ENCODE results near the gene ZGLP1. TPM values are rescaled to one million over a fixed set of nuclear protein-coding genes. Genes with fewer than 3 reads are reported as not detected.
"Not testable (repeated sequence)": the region's sequence is repeated elsewhere in the genome, so short reads cannot be mapped to it uniquely, and the experiment has no call there.

The ZGLP1 gene
- 2.0 and 2.8 TPM in 2 replicates for total RNA-seq

DNA sequence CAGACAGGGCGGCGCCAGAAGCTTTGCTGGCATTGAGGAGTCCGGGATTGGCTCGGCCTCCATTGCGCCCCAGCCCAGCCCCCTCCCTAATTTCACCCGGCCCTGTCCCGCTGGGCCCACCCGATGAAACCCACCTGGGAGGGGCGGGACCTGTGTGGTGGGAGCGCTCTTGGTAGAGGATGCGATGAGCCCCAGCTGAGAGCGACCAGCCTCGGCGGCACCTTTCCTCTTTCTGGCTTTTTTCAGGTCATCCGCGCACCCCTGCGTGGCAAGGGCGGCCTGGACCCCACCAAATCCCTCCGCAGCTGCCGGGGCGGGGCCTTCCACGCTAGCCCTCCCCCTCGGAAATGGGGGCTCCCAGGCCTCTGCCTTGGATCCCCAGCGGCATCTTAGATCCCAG lies at the start of gene ZGLP1:
TSS of gene ZGLP1 (minus strand) at position 393 of the 400 bp plus-strand sequence.
- H3K36me3 Mint-ChIP-seq (ENCODE audit: low read depth), result peaks cover 1% of the 10 kb centered on the region

DNA sequence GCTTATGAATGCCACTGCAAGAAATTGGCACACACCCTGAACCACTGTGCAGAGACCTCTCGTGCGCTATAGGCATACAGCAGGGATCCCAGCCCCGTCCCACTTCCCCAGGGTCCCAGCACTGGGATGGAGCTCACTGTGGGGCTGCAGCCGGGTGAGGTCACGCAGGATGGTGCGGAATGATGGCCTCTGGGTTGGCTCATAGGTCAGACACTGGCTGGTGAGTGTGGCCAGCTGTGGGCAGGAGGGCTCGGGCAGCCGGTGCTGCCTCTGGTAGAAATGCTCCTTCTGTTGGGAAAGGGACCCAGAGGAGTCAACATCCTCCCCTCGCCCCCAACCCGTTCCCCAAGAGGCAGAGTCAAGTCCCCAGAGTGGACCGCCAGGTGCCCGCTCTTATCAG lies 46.8 kb upstream of the ZGLP1 start:
- H3K4me3 Mint-ChIP-seq, result no peak overlapping the region
- no peak for DNase-seq
- no peaks in the 10 kb centered on the region for H3K27me3 Mint-ChIP-seq
- H3K4me1 Mint-ChIP-seq, result peaks cover 3% of the 10 kb centered on the region
- intact Hi-C loops (cut with micrococcal nuclease), result no loop called here
- no peak overlapping the region for H3K27ac Mint-ChIP-seq
- peaks cover 54% of the 10 kb centered on the region for H3K36me3 Mint-ChIP-seq (ENCODE audit: low read depth)
- H3K9me3 Mint-ChIP-seq, result no peaks in the 10 kb centered on the region

More for the DNA sequence above, at the start of gene ZGLP1:
- H3K27ac Mint-ChIP-seq, result no peak within 1 kb of the TSS
- H3K4me1 Mint-ChIP-seq, result peaks cover 8% of the 10 kb centered on the region
- no peak within 1 kb of the TSS for H3K4me3 Mint-ChIP-seq
- H3K9me3 Mint-ChIP-seq, result no peaks in the 10 kb centered on the region
- no peaks in the 10 kb centered on the region for H3K27me3 Mint-ChIP-seq
- intact Hi-C loops (cut with micrococcal nuclease), result no loop called here
- no peak for DNase-seq

DNA sequence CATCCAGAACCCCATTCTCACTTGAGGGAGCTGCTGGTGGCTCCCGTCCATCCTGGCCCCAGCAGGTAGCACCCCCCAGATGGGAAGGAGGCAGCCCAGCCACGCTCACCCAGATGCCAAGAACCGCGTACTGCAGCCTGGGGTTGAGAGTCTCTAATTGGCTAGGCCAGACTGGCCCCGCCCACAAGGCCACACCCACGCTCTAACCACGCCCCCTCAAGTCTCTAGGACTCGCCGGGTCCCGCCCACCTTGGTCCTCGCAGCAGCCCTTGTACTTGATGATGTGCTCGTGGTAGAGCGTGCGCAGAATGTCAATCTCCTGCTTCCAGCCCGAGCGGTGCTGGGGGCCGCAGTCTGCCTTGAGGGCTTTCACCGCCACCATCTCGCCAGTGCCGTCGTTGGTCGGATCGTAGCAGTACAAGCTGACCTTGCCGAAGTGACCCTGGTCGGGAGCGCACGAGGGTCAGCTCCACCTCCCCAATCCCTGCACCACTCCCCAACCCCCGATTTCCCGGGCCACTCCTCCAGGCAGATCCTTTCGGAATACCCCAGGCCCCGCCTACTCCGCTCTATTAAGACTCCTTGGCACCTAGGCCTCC lies 44.3 kb upstream of the ZGLP1 start:
- Mint-ChIP-seq H3K27me3 (no peaks in the 10 kb centered on the region), H3K27ac (no peak overlapping the region), H3K4me3 (no peak overlapping the region), H3K36me3 (ENCODE audit: low read depth) (peaks cover 46% of the 10 kb centered on the region), H3K4me1 (no peaks in the 10 kb centered on the region), H3K9me3 (no peaks in the 10 kb centered on the region)
- peak; percentile 81 for DNase-seq
- intact Hi-C loops (cut with micrococcal nuclease), result no loop called here

DNA sequence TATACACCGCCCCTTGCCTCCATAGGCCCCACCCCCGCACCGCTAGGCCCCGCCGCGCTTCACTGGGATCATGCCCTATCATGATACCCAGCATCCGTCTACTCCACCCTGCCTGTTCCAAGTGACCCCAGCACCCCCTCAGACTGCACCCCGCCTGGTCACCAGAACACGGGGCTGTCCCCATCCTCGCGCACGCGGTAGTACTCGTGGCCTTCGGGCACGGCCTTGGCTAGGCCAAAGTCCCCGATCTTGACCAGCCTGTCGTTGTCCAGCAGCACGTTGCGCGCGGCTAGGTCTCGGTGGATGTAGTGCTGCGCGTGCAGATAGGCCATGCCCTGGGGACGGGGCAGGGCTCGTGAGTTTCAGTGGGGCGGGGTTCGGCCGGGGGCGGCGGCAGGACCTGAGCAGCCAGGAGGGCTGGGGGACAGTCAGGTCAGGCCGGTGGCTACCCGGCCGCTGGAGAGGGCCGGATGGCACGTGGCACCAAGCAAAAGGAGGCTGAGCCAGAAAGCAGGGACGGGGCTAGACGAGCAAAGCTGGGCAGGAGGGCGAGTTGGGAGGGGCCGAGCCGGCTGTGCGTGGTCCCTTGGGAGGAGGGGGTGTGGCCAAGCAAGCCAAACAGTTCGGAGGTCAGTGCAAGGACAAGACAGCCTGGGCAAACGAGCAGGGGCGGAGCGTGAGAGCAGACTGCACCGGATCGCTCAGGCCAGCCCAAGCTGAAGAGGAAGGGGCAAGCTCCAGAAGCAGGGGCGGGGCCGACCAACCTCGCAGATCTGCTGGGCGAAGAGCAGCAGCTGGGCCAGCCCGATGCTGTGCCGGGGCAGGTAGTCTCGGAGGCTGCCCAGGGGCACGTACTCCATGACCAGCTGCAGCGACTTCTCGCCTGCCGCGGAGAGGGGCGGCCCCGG lies 43.4 kb upstream of the ZGLP1 start:
- no peaks in the 10 kb centered on the region for H3K27me3 Mint-ChIP-seq
- no peak overlapping the region for H3K4me3 Mint-ChIP-seq
- no peak overlapping the region for H3K27ac Mint-ChIP-seq
- no peaks in the 10 kb centered on the region for H3K4me1 Mint-ChIP-seq
- H3K9me3 Mint-ChIP-seq, result no peaks in the 10 kb centered on the region
- no peak for DNase-seq
- intact Hi-C loops (cut with micrococcal nuclease), result no loop called here
- peaks cover 48% of the 10 kb centered on the region for H3K36me3 Mint-ChIP-seq (ENCODE audit: low read depth)

DNA sequence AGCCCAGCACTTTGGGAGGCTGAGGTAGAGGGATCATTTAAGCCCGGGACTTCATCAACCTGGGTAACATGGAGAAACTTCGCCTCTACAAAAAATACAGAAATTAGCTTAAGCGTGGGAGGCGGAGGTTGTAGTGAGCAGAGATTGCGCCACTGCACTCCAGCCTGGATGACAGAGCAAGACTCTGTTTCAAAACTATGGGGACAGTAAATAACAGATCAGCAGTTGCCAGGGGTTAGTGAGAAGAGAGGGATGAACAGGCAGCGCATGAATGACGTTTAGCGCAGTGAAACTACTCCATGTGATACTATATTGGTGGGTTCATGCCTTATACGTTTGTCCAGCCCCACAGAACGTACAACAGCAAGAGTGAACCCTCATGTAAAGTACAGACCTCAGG lies 36.9 kb upstream of the ZGLP1 start:
- H3K4me3 Mint-ChIP-seq, result no peak overlapping the region
- no peak for DNase-seq
- peaks cover 15% of the 10 kb centered on the region for H3K36me3 Mint-ChIP-seq (ENCODE audit: low read depth)
- intact Hi-C loops (cut with micrococcal nuclease), result no loop called here
- H3K27me3 Mint-ChIP-seq, result no peaks in the 10 kb centered on the region
- peaks cover 2% of the 10 kb centered on the region for H3K4me1 Mint-ChIP-seq
- no peaks in the 10 kb centered on the region for H3K9me3 Mint-ChIP-seq
- no peak overlapping the region for H3K27ac Mint-ChIP-seq

DNA sequence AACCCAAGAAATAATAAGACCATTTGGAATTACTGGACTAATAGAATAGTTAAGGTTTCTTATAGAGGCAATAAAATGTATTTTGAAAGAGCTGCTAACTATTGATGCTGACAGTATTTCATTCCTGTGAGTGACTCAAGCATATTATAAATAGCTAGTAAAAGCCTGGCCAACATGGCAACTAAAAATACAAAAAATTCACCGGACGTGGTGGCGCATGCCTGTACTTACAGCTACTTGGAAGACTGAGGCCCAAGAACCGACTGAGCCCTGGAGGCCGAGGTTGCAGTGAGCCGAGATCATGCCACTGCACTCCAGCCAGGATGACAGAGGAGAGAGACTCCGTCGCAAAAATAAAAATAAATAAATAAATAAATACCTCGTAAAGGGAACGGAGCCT lies 35.2 kb upstream of the ZGLP1 start:
- intact Hi-C loops (cut with micrococcal nuclease), result no loop called here
- Mint-ChIP-seq H3K4me3 (no peak overlapping the region), H3K27ac (no peak overlapping the region), H3K9me3 (no peaks in the 10 kb centered on the region), H3K27me3 (no peaks in the 10 kb centered on the region), H3K36me3 (ENCODE audit: low read depth) (peaks cover 3% of the 10 kb centered on the region), H3K4me1 (peaks cover 9% of the 10 kb centered on the region)
- DNase-seq, result no peak

DNA sequence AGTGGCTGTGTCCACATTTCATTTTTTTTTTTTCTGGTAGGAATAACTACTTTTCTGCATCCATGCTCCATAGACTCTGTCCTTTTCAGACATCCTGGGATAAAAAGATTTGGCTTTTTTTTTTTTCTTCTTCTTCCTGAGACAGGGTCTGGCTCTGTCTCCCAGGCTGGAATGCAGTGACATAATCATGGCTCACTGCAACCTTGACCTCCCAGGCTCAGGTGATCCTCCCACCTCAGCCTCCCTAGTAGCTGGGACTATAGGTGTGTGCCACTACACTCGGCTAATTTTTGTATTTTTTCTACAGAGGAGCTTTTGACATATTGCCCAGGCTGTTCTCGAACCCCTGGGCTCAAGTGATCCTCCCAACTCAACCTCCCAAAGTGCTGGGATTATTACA lies 33.9 kb upstream of the ZGLP1 start:
- Mint-ChIP-seq H3K4me1 (peaks cover 20% of the 10 kb centered on the region), H3K4me3 (no peak overlapping the region), H3K27ac (no peak overlapping the region), H3K36me3 (ENCODE audit: low read depth) (peaks cover 4% of the 10 kb centered on the region), H3K9me3 (no peaks in the 10 kb centered on the region), H3K27me3 (no peaks in the 10 kb centered on the region)
- intact Hi-C loops (cut with micrococcal nuclease), result no loop called here
- no peak for DNase-seq

DNA sequence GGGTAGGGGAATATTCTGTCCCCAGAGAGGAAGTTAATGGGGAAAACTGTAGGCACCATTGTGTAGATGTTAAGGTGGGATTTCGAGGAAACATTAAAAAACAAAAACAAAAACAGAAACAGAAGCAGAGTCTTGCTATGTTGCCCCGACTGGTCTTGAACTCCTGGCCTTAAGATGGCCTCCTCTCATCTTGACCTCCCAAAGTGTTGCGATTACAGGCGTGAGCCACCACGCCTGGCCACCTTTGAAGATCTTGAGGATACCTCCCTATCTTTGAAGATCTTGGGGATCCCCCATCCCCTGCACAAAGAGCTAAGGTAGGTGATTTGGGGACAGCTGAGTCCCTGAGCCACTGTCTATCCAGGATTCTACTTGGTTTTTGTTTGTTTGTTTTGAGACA lies 30.4 kb upstream of the ZGLP1 start:
- Mint-ChIP-seq H3K27ac (peak overlapping the region; percentile 89), H3K4me1 (peaks cover 25% of the 10 kb centered on the region), H3K4me3 (peak overlapping the region; percentile 88), H3K27me3 (no peaks in the 10 kb centered on the region), H3K9me3 (no peaks in the 10 kb centered on the region), H3K36me3 (ENCODE audit: low read depth) (peaks cover 7% of the 10 kb centered on the region)
- intact Hi-C loops (cut with micrococcal nuclease), result loop anchor here (10.0 kb wide), 1 partner anchor 145 kb away; the partner anchor contains the start of gene DNMT1
- DNase-seq, result no peak

DNA sequence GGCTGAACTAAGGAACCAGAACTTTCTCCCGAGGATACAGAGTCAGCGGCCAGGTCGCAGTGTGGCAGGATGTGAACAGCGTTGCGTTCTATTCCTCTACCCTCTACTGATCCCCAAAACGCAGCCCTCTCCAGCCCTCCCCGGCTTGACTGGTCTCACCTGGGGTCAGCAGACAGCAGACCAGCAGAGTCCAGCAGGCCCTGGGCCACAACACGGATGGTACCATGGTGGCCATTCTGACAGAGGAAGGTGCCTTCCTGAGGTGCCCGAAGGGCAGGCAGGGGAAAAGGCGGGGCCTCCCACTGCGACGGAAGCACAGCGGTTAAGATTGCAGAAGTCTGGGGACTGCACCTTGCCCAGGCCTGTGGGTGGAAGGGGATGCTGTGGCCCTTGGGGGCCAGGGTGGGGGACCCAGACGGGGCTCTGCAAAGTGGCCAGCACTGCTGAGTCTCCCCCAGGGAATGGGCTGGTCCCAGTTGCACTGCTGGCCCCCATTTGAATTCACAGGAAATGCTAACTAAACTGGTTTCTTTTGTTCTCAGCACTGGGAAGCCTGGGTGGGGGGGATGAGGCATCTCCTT lies 29.9 kb upstream of the ZGLP1 start, which contains the start of gene ICAM3:
TSS of gene ICAM3 (minus strand) at position 245 of the 581 bp plus-strand sequence. CDS start at position 235, 10 bp downstream.
- DNase-seq, result peak; percentile 91
- Mint-ChIP-seq H3K36me3 (ENCODE audit: low read depth) (peaks cover 10% of the 10 kb centered on the region), H3K4me1 (peaks cover 25% of the 10 kb centered on the region), H3K27me3 (no peaks in the 10 kb centered on the region), H3K4me3 (peak within 1 kb of the TSS; percentile 88), H3K27ac (peak within 1 kb of the TSS; percentile 89), H3K9me3 (no peaks in the 10 kb centered on the region)
- intact Hi-C loops (cut with micrococcal nuclease), result loop anchor here (10.0 kb wide), 1 partner anchor 145 kb away; the partner anchor contains the start of gene DNMT1

DNA sequence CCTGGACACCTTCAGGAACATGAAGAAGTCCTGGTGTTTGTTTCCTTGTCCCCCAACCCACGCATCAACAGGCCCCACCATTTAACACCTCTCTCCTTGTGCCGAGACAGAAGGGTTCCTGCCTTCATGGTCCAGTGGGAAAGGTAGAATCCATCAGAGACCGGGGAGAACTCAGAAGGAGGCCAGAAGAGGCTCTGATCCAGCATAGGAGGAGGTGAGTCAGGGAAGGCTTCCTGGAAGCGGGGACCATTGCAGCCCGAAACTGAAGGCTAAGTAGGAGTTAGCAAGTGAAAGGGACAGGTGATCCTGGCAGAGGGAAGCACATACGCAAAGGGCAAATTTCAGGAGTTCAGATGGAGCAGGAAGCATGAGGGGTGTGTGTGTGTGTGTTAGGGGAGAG lies 29.3 kb upstream of the ZGLP1 start:
- Mint-ChIP-seq H3K9me3 (no peaks in the 10 kb centered on the region), H3K27ac (peak overlapping the region; percentile 89), H3K27me3 (no peaks in the 10 kb centered on the region), H3K4me3 (peak overlapping the region; percentile 88), H3K36me3 (ENCODE audit: low read depth) (peaks cover 12% of the 10 kb centered on the region), H3K4me1 (peaks cover 27% of the 10 kb centered on the region)
- intact Hi-C loops (cut with micrococcal nuclease), result loop anchor here (10.0 kb wide), 1 partner anchor 144 kb away; the partner anchor contains the start of gene DNMT1
- peak; percentile 62 for DNase-seq

DNA sequence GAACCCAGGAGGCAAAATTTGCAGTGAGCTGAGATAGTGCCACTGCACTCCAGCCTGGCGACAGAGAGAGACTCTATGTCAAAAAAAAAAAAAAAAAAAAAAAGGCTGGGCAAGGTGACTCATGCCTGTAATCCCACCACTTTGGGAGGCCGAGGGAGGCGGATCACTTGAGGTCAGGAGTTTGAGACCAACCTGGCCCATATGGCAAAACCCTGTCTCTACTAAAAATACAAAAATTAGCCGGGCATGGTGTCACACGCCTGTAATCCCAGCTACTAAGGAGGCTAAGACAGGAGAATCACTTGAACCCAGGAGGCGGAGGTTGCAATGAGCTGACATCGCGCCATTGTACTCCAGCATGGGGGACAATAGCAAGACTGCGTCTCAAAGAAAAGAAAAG lies 27.1 kb upstream of the ZGLP1 start:
- not testable (repeated sequence) for H3K9me3 Mint-ChIP-seq, DNase-seq, H3K27me3 Mint-ChIP-seq, H3K4me3 Mint-ChIP-seq
- Mint-ChIP-seq H3K4me1 (peaks cover 42% of the 10 kb centered on the region), H3K27ac (peak overlapping the region; percentile 41), H3K36me3 (ENCODE audit: low read depth) (peaks cover 27% of the 10 kb centered on the region)
- intact Hi-C loops (cut with micrococcal nuclease), result loop anchor here (10.0 kb wide), 1 partner anchor 142 kb away; the partner anchor contains the start of gene DNMT1

DNA sequence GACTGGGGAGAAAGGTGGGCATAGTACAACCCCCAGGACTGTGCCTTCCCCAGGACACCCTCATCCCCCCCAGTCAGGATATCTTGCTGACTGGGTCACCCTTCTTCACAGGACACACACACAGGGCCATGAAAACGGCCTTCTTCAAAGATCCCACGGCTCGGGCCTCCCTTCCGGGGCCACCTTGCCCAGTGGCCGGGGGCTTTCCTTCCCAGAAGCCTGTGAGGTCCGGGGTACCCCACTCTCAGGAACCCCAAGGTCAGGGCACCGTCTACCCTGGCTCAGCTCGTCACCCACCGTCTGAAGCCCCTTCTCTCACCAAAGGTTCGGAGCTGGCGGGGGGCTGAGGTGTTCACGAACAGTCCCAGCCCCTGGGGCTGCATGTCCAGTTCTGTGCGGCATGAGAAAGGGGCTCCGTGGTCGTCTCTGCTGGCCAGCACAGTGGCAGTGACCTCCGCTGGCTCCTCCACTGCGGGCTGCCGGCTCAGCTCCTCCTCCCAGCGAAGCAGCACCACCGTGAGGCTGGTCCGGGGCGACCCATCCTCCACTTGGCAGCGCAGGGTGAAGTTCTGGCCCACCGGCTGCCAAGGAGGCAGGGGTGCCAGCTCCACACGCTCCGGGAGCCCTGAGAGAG lies 25.9 kb upstream of the ZGLP1 start:
- intact Hi-C loops (cut with micrococcal nuclease), result loop anchor here (10.0 kb wide), 1 partner anchor 141 kb away; the partner anchor contains the start of gene DNMT1

DNA sequence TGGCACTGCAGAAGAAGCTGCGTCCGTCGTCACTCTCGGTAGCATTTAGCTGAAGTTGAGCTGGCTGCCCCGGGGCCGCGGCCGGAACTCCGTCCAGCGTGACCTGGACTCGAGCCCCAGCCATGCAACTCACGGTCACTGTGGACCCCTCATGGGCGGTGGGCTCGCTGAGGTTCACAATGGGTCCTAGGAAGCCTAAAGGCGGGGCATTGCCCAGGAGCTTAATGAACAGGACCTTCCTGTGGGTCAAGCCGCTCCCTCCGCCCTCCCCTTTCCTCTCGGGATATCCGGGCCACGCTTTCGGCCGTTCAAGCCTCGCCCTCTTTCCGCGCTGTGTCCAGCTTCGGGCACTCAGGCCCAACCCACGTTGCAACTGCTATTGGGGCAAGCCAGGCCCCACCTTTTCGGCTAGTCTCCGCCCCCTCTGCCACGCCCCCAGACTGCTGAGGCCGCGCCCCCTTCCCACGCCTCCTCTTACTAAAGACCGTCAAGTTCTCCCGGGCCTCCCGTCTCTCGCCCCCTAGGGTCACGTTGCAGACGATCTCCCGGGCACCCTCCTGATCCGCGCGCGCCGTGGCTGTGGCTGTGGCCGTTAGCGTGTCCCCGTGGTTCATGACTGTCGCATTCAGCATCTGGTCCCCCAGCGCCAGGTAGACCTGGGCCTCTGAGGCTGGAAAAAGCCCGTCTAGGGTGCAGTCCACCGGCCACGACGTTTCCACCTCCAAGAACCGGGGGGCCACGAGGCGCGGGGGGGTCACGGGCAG lies 25.2 kb upstream of the ZGLP1 start:
- DNase-seq, result peak; percentile 83
- Mint-ChIP-seq H3K27me3 (no peaks in the 10 kb centered on the region), H3K9me3 (no peaks in the 10 kb centered on the region), H3K4me1 (peaks cover 35% of the 10 kb centered on the region), H3K36me3 (ENCODE audit: low read depth) (peaks cover 37% of the 10 kb centered on the region), H3K27ac (no peak overlapping the region), H3K4me3 (peak overlapping the region; percentile 96)
- intact Hi-C loops (cut with micrococcal nuclease), result loop anchor here (10.0 kb wide), 1 partner anchor 140 kb away; the partner anchor contains the start of gene DNMT1

More for the DNA sequence above, 25.9 kb upstream of the ZGLP1 start:
- Mint-ChIP-seq H3K4me1 (peaks cover 39% of the 10 kb centered on the region), H3K27ac (no peak overlapping the region), H3K4me3 (no peak overlapping the region), H3K36me3 (ENCODE audit: low read depth) (peaks cover 30% of the 10 kb centered on the region), H3K27me3 (no peaks in the 10 kb centered on the region), H3K9me3 (no peaks in the 10 kb centered on the region)
- DNase-seq, result no peak

Measured in activated CD4-positive, alpha-beta T cell treated with anti-CD3 and anti-CD28 coated beads, Interleukin-2, amount 10 ng/mL, durations not matched to agents 24 days and 14 days (primary cell).